Endothelial cell (in vitro differentiated cells): ENCODE results near the gene ST8SIA5. TPM values are rescaled to one million over a fixed set of nuclear protein-coding genes. Genes with fewer than 3 reads are reported as not detected.

ENCODE experiments used
- DNase-seq: peaks from one replicate; pipeline ENCODE4 v3.0.0; 2021; ENCODE audit warnings: low spot score
- H3K27ac Mint-ChIP-seq: one replicate; pipeline ENCODE4 v1.8.0; 2021; ENCODE audit warnings: mixed read lengths, inconsistent platforms; ENCODE audit not compliant: unreplicated experiment
- H3K27me3 Mint-ChIP-seq: one replicate; pipeline ENCODE4 v1.8.0; 2021; ENCODE audit warnings: mild to moderate bottlenecking, moderate library complexity, mixed read lengths, inconsistent platforms; ENCODE audit not compliant: unreplicated experiment
- H3K36me3 Mint-ChIP-seq: one replicate; pipeline ENCODE4 v1.8.0; 2021; ENCODE audit warnings: mild to moderate bottlenecking, low read depth, mixed read lengths, inconsistent platforms; ENCODE audit not compliant: unreplicated experiment
- H3K4me1 Mint-ChIP-seq: one replicate; pipeline ENCODE4 v1.8.0; 2021; ENCODE audit warnings: mild to moderate bottlenecking, mixed read lengths, inconsistent platforms; ENCODE audit not compliant: unreplicated experiment
- H3K4me3 Mint-ChIP-seq: one replicate; pipeline ENCODE4 v1.8.0; 2021; ENCODE audit warnings: mild to moderate bottlenecking, mixed read lengths, inconsistent platforms; ENCODE audit not compliant: unreplicated experiment
- H3K9me3 Mint-ChIP-seq: one replicate; pipeline ENCODE4 v1.8.0; 2021; ENCODE audit warnings: mixed read lengths, inconsistent platforms; ENCODE audit not compliant: unreplicated experiment
- total RNA-seq: library from RNA; stranded (reverse); fragmentation: NEBNext Ultra II Directional; extraction: Animal tissue kit (Norgen Biotek cat#: 25700); gene quantifications from one replicate; pipeline ENCODE4 v1.2.1, GENCODE V29; 2021; ENCODE audit not compliant: unreplicated experiment
- TF ChIP-seq, protein P1 (sequence below): fragments of 200-600 bp; sonication (generic); IDR thresholded peaks from one replicate; pipeline ENCODE4 v1.5.0; 2021; ENCODE audit warnings: antibody characterized with exemption; ENCODE audit not compliant: unreplicated experiment

The ST8SIA5 gene
- total RNA-seq, 1 donor from 2014 or later, result 0.49 TPM

GRCh38 chr18:46721331-46721730 lies 35.5 kb downstream of the ST8SIA5 start:
- no peaks in the 10 kb centered on the region for H3K9me3 Mint-ChIP-seq
- H3K4me1 Mint-ChIP-seq, result peaks cover 22% of the 10 kb centered on the region
- H3K27me3 Mint-ChIP-seq, result peaks cover 6% of the 10 kb centered on the region
- H3K27ac Mint-ChIP-seq, result no peak overlapping the region
- TF ChIP-seq, protein P1, sequence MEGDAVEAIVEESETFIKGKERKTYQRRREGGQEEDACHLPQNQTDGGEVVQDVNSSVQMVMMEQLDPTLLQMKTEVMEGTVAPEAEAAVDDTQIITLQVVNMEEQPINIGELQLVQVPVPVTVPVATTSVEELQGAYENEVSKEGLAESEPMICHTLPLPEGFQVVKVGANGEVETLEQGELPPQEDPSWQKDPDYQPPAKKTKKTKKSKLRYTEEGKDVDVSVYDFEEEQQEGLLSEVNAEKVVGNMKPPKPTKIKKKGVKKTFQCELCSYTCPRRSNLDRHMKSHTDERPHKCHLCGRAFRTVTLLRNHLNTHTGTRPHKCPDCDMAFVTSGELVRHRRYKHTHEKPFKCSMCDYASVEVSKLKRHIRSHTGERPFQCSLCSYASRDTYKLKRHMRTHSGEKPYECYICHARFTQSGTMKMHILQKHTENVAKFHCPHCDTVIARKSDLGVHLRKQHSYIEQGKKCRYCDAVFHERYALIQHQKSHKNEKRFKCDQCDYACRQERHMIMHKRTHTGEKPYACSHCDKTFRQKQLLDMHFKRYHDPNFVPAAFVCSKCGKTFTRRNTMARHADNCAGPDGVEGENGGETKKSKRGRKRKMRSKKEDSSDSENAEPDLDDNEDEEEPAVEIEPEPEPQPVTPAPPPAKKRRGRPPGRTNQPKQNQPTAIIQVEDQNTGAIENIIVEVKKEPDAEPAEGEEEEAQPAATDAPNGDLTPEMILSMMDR, result no peak
- H3K36me3 Mint-ChIP-seq, result no peaks in the 10 kb centered on the region
- no peak overlapping the region for H3K4me3 Mint-ChIP-seq
- no peak for DNase-seq

DNA sequence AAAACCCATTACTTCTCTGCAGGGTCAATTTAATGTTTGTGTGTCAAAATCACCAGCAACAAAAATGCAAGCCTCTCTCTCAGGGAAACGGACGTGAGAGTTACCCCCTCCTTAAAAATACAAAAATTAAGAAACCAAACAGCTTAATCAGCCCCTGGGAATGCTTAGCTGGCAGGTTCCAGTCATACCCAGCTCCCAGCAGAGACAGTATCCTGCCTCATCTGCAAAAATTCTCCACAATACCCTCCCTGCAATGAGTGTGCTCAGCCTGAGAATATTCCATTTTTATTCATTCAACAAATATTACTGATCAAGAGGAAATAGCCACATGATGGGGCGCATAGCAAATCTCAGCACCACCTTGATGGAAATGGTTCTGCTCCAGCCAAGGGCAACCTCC lies 36.3 kb downstream of the ST8SIA5 start:
- H3K4me1 Mint-ChIP-seq, result peaks cover 22% of the 10 kb centered on the region
- H3K27ac Mint-ChIP-seq, result no peak overlapping the region
- no peaks in the 10 kb centered on the region for H3K9me3 Mint-ChIP-seq
- H3K4me3 Mint-ChIP-seq, result no peak overlapping the region
- no peak for DNase-seq
- H3K36me3 Mint-ChIP-seq, result no peaks in the 10 kb centered on the region
- peaks cover 6% of the 10 kb centered on the region for H3K27me3 Mint-ChIP-seq
- TF ChIP-seq, protein P1, result no peak

DNA sequence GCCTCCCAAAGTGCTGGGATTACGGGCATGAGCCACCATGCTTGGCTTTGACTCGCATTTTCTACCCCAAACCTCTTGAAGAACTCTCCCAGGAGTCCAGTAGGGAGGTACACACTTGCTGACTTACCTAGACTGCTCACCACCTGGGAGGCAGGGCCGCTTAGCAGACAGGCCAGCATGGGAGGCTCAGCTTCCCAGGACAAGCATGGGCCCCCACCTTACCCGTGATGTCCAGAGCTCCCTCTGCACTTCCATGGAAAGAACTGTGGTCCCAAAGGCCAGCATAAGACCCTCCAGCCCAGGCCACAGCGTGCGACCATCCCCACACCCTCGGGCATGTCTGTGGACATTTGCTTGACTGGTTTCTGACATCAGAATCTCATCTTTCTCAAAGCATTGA lies 36.8 kb downstream of the ST8SIA5 start:
- TF ChIP-seq, protein P1, result no peak
- DNase-seq, result no peak
- H3K9me3 Mint-ChIP-seq, result no peaks in the 10 kb centered on the region
- no peak overlapping the region for H3K4me3 Mint-ChIP-seq
- peaks cover 6% of the 10 kb centered on the region for H3K27me3 Mint-ChIP-seq
- H3K4me1 Mint-ChIP-seq, result peaks cover 22% of the 10 kb centered on the region
- H3K27ac Mint-ChIP-seq, result no peak overlapping the region
- no peaks in the 10 kb centered on the region for H3K36me3 Mint-ChIP-seq

GRCh38 chr18:46719388-46719787 lies 37.5 kb downstream of the ST8SIA5 start:
- TF ChIP-seq, protein P1, result no peak
- Mint-ChIP-seq H3K4me1 (peaks cover 22% of the 10 kb centered on the region), H3K27me3 (peaks cover 6% of the 10 kb centered on the region), H3K27ac (peak overlapping the region; percentile 8), H3K4me3 (no peak overlapping the region), H3K36me3 (no peaks in the 10 kb centered on the region), H3K9me3 (no peaks in the 10 kb centered on the region)
- no peak for DNase-seq

DNA sequence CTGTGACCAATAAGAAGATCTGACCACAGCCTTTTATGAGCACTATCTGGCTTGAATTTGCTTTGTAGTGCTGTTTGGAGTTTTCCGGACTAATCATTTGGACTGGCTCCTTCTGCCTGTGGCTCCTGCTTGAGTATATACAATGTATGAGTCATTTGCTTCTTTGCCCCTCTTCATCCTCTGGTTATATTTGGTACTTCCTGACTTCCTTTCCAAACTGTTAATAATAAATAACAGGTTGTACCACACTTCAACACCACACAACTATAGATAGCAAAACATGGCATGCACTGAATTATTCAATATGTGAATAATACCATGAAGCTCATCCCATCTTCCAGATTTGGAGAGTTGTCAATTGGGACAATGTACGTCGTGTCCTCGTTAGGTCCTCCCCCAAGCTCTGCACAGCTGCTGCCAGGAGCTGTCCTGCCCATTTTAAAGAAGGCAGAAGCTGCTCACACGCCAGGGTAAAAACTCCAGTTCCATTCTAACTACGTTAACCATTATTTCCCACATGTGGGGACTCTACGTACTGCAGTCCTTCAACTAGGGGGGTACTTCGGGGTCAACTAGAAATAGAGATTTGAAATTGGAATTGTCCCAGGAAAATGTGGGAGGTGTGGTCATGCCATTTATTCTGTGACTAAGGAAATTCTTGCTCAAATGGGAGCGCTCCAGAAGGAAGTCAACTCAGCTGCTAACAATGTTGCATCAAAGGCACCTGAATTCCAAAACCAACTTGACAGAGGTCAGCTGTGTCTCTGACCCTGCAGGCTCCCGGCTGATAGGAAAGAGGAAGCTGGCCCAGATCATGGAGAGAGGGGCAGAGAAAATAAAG lies 38.1 kb downstream of the ST8SIA5 start:
- Mint-ChIP-seq H3K4me3 (no peak overlapping the region), H3K9me3 (no peaks in the 10 kb centered on the region), H3K27me3 (peaks cover 6% of the 10 kb centered on the region), H3K36me3 (no peaks in the 10 kb centered on the region), H3K27ac (peak overlapping the region; percentile 8), H3K4me1 (peaks cover 22% of the 10 kb centered on the region)
- DNase-seq, result no peak
- TF ChIP-seq, protein P1, result no peak
